Colonic mucosa (tissue), 4 donors: Measurements from ENCODE around the gene RAX2. TPM values are rescaled to one million over a fixed set of nuclear protein-coding genes. Genes with fewer than 3 reads are reported as not detected.

Experiments
- DNase-seq: peaks from one replicate; pipeline ENCODE4 v3.0.0-alpha.2; 2020
- H3K27ac ChIP-seq: fragments of 200-600 bp; one replicate; pipeline ENCODE4 v1.8.0; 2021
- H3K27me3 ChIP-seq: fragments of 200-600 bp; one replicate; pipeline ENCODE4 v1.8.0; 2021
- H3K36me3 ChIP-seq: fragments of 200-600 bp; one replicate; pipeline ENCODE4 v1.8.0; 2021
- H3K4me1 ChIP-seq: fragments of 200-600 bp; one replicate; pipeline ENCODE4 v1.8.0; 2021; ENCODE audit warnings: mild to moderate bottlenecking
- H3K4me3 ChIP-seq: fragments of 200-600 bp; one replicate; pipeline ENCODE4 v1.8.0; 2021
- H3K9ac ChIP-seq, 2 donors: one replicate each; pipeline ENCODE4 v1.7.0; 2013; ENCODE audit warnings: control low read depth in 2 of 2, low read depth in 2 of 2, low read length in 2 of 2
- H3K9me3 ChIP-seq: fragments of 200-600 bp; one replicate; pipeline ENCODE4 v1.8.0; 2021
- intact Hi-C: fragments of 100-400 bp; cut with DNase I; formaldehyde crosslinking; loops from one replicate; pipeline ENCODE4 v1.14.1; 2022
- total RNA-seq, 2 donors: library from RNA; stranded (reverse); fragmentation: NEBNext Ultra II Directional in 1 of 2; extraction: Animal tissue kit (Norgen Biotek cat#: 25700) in 1 of 2; gene quantifications; one replicate each; pipeline ENCODE4 v1.2.1, GENCODE V29; 2021
- TF ChIP-seq, protein P1 (sequence below): fragments of 200-600 bp; IDR thresholded peaks from one replicate; pipeline ENCODE4 v1.8.0; 2022; ENCODE audit warnings: antibody characterized with exemption, mild to moderate bottlenecking
- donor health status: healthy.
- donor health status: DM: no; HTN: no; CAD: no.
- donor health status: DM: no; HTN: no; CAD: no.

RAX2 gene
- total RNA-seq, 2 donors from 2014 or later, result not detected

DNA sequence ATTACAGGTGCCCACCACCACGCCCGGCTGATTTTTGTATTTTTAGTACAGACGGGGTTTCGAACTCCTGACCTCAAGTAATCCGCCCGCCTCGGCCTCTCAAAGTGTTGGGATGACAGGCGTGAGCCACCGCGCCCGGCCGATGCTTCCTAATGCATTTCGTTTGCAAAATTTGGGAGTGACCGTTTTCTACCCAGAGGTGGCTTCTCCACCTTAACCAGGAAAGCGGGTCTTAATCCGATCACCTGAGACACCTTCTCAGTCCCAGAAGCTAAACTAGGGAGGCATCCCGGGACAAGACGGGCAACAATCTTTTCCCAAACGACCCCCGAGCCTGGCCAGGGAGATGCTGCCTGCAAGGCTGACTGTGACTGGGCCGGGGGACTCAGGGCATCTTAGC, 29.0 kb upstream of the RAX2 start:
- intact Hi-C loops, result no loop called here
- TF ChIP-seq, protein P1, sequence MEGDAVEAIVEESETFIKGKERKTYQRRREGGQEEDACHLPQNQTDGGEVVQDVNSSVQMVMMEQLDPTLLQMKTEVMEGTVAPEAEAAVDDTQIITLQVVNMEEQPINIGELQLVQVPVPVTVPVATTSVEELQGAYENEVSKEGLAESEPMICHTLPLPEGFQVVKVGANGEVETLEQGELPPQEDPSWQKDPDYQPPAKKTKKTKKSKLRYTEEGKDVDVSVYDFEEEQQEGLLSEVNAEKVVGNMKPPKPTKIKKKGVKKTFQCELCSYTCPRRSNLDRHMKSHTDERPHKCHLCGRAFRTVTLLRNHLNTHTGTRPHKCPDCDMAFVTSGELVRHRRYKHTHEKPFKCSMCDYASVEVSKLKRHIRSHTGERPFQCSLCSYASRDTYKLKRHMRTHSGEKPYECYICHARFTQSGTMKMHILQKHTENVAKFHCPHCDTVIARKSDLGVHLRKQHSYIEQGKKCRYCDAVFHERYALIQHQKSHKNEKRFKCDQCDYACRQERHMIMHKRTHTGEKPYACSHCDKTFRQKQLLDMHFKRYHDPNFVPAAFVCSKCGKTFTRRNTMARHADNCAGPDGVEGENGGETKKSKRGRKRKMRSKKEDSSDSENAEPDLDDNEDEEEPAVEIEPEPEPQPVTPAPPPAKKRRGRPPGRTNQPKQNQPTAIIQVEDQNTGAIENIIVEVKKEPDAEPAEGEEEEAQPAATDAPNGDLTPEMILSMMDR, result no peak
- Histone ChIP-seq H3K27ac (no peak overlapping the region), H3K27me3 (peaks cover 15% of the 10 kb centered on the region), H3K36me3 (no peaks in the 10 kb centered on the region), H3K4me3 (no peak overlapping the region), H3K9ac (no peak overlapping the region), H3K9me3 (no peaks in the 10 kb centered on the region), H3K4me1 (no peaks in the 10 kb centered on the region)
- no peak for DNase-seq

DNA sequence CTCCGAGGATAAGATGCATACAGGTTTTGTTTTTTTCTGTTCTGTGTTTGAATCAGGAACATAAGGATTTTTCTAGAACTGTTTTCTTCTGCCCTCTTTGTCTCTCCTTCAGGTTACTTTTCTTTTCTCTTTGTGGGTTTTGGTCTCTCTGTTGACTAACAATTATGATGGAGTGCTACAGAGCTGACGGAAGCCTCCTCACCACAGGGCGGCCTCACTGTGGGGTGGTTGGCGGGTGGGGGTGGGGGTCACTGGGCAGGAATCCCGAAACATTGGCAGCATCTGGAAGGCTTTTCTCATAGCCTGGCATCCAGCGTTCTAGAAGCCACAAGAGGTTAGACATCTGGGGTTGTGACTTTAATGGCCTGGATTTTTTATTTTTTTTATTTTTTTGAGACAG, 26.1 kb upstream of the RAX2 start:
- intact Hi-C loops, result no loop called here
- no peak overlapping the region for H3K9ac ChIP-seq
- H3K36me3 ChIP-seq, result no peaks in the 10 kb centered on the region
- H3K27me3 ChIP-seq, result peaks cover 15% of the 10 kb centered on the region
- no peaks in the 10 kb centered on the region for H3K4me1 ChIP-seq
- TF ChIP-seq, protein P1, result no peak
- no peak overlapping the region for H3K27ac ChIP-seq
- no peak for DNase-seq
- no peak overlapping the region for H3K4me3 ChIP-seq
- H3K9me3 ChIP-seq, result no peaks in the 10 kb centered on the region

DNA sequence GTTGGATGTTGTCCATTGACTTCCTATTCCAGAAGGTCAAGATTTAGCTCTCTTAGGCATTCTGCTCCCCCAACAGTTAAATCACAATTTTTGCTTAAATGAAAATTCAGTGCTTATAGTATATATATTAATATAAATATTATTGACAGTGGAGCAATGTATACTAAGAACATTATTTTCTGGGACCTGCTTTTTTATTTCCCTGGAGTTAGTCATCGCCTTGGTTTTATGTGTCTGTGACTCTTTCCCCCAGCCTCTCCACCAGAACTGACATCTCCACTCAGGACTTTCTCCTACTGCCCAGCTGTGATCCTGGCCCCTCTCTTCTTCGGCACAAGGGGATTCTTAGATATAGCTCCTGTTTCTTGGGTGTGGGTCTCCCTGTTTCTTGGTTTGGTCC, 24.3 kb upstream of the RAX2 start:
- Histone ChIP-seq H3K4me1 (no peaks in the 10 kb centered on the region), H3K27ac (no peak overlapping the region), H3K27me3 (peaks cover 8% of the 10 kb centered on the region), H3K36me3 (no peaks in the 10 kb centered on the region), H3K9me3 (no peaks in the 10 kb centered on the region), H3K9ac (no peak overlapping the region), H3K4me3 (no peak overlapping the region)
- TF ChIP-seq, protein P1, result no peak
- DNase-seq, result no peak
- intact Hi-C loops, result no loop called here

- Histone ChIP-seq H3K4me3 (no peak overlapping the region), H3K27me3 (no peaks in the 10 kb centered on the region), H3K27ac (no peak overlapping the region), H3K36me3 (no peaks in the 10 kb centered on the region), H3K9me3 (no peaks in the 10 kb centered on the region), H3K4me1 (no peaks in the 10 kb centered on the region), H3K9ac (no peak overlapping the region)
- no peak for DNase-seq
- intact Hi-C loops, result no loop called here
- TF ChIP-seq, protein P1, result no peak
Measured at GRCh38 chr19:3793799-3794198, 21.8 kb upstream of the RAX2 start.

- DNase-seq, result no peak
- Histone ChIP-seq H3K4me3 (no peak overlapping the region), H3K9ac (no peak overlapping the region), H3K9me3 (no peaks in the 10 kb centered on the region), H3K27me3 (no peaks in the 10 kb centered on the region), H3K27ac (no peak overlapping the region), H3K4me1 (no peaks in the 10 kb centered on the region), H3K36me3 (no peaks in the 10 kb centered on the region)
- intact Hi-C loops, result no loop called here
- TF ChIP-seq, protein P1, result no peak
Measured at GRCh38 chr19:3792114-3792513, 20.1 kb upstream of the RAX2 start.

GRCh38 chr19:3790941-3791340, 18.9 kb upstream of the RAX2 start:
- DNase-seq, result no peak
- H3K9me3 ChIP-seq, result no peaks in the 10 kb centered on the region
- intact Hi-C loops, result no loop called here
- H3K9ac ChIP-seq, result no peak overlapping the region
- H3K27me3 ChIP-seq, result peaks cover 2% of the 10 kb centered on the region
- H3K27ac ChIP-seq, result no peak overlapping the region
- TF ChIP-seq, protein P1, result no peak
- H3K4me1 ChIP-seq, result no peaks in the 10 kb centered on the region
- H3K4me3 ChIP-seq, result no peak overlapping the region
- no peaks in the 10 kb centered on the region for H3K36me3 ChIP-seq
